ENCODE results near the gene MEIOC. TPM values are rescaled to one million over a fixed set of nuclear protein-coding genes. Genes with fewer than 3 reads are reported as not detected.
"Not testable (repeated sequence)": the region's sequence is repeated elsewhere in the genome, so short reads cannot be mapped to it uniquely, and the experiment has no call there.

Gene MEIOC
- total RNA-seq, 1 experiment from 2014 or later, result 0.13 TPM

DNA sequence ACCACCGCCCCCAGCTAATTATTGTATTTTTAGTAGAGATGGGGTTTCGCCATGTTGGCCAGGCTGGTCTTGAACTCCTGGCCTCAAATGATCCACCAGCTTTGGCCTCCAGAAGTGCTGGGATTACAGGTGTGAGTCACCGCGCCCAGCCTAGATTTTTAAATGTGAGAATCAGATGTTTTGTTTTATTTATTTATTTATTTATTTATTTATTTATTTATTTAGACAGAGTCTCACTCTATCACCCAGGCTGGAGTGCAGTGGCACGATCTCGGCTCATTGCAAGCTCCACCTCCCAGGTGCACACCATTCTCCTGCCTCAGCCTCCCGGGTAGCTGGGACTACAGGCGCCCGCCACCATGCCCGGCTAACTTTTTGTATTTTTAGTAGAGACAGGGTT, 44.0 kb downstream of the MEIOC start:
- peak in 1 of 2 experiments; percentile 17 for DNase-seq (ENCODE audit: low read depth in 1 of 2, low spot score in 2 of 2)
- not testable (repeated sequence) for H3K27me3 ChIP-seq (replicated peaks); H3K36me3 ChIP-seq

DNA sequence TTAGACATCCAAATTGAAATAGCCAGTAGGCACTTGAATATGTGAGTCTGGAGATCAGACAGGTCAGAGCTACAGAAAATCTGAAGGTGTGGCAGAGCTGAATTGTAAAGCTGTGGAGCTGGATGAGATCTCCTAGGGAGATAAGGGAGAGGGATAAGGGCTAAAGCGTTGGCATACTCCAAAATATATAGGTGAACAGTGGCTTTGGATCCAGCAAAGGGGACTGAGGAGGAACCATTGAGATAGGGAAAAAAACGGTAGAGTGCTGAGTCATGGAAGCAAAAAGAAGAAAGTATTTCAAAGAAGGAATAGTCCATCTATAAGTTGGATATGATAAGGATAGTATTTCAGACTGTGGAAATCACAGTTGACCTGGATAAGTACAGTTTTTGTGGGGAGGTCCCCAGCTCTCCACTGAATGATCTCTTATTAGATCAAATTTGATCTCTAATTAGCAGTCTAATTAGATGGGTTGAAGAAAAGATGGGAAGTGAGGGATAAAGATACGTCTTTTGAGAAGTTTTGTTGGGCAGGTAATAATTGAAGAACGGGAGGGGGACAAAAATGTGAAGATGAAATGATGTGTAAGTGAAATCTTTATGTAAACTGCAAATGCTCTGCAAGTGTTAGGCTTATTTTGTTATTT, 51.6 kb downstream of the MEIOC start:
- Histone ChIP-seq H3K4me1 (replicated peaks) (peaks cover 10% of the 10 kb centered on the region), H3K9me3 (replicated peaks) (no peaks in the 10 kb centered on the region), H3K36me3 (peaks cover 12% of the 10 kb centered on the region), H3K27ac (peak overlapping the region; percentile 75), H3K4me3 (peak overlapping the region; percentile 64), H3K27me3 (replicated peaks) (no peaks in the 10 kb centered on the region)
- no peak for DNase-seq (ENCODE audit: low read depth in 1 of 2, low spot score in 2 of 2)

More for the DNA sequence above, 44.0 kb downstream of the MEIOC start:
- H3K4me3 ChIP-seq; H3K27ac ChIP-seq; H3K4me1 ChIP-seq (replicated peaks); H3K9me3 ChIP-seq (replicated peaks): not testable (repeated sequence)

DNA sequence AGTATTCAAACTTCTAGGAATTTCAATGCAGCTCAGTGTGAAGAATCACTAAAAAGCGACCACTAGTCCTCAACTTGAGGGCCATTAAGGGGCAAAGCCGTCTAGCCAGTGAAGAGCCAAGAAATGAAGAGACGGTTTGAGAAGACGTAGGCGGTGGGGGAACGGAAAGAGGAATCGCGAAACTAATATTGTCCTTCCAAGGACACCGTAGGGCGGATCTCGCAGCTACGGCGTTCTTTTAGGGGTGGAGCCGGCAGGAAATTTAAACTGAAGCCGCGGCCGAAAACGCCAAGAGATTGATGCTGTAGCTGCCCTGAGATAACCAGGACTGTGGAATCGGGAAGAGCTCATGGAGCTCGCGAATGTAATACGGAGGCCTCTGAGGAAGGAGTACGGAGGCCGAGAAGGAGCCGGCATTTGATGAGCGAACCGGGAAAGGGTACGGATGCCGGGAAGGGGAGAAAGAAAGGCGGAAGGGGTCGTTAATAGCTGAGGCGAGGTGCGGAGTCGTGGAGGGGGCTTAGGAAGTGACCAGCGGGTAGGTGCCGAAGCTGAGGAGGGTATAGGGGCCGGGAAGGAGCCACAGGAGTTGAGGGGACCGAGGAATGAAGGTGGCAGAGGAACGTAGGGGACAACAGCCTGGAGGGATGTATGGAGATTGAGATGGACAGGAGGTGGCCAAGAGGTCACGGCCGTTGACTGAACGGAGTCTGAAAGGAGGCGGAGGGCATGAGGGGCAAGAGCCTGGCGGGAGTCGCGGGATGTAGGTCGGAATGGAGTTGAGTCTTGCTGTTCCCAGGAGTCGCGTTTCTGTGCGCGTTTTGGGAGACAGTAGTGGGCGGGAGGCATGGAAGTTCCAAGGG, 52.4 kb downstream of the MEIOC start, which contains the start of gene DBF4B:
Gene DBF4B, plus strand, starts transcription at position 265 of the 863 bp plus-strand sequence. Its CDS starts 156 bp downstream, at position 421.
- peak within 1 kb of the TSS; percentile 64 for H3K4me3 ChIP-seq
- peaks cover 18% of the 10 kb centered on the region for H3K36me3 ChIP-seq
- H3K27ac ChIP-seq, result peak within 1 kb of the TSS; percentile 75
- no peaks in the 10 kb centered on the region for H3K27me3 ChIP-seq (replicated peaks)
- no peaks in the 10 kb centered on the region for H3K9me3 ChIP-seq (replicated peaks)
- peaks cover 10% of the 10 kb centered on the region for H3K4me1 ChIP-seq (replicated peaks)
- peak; percentile 91 to 94 for DNase-seq (ENCODE audit: low read depth in 1 of 2, low spot score in 2 of 2)

DNA sequence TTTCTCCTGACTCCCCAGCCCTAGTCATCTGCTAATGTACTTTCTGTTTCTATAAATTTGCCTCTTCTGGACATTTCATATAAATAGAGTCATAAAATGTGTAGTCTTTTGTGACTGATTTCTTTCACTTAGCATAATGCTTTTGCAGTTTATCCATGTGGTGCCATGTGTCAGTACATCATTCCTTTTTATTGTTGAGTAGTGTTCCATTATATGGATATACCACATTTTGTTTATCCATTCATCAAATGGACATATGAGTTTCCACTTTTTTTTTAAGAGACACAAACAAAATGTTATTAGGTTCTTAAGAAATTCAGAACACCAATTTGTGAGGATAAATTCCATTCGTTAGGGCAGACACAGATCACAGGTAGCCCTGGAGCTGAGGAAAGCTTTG, 63.2 kb downstream of the MEIOC start:
- H3K4me3 ChIP-seq, result no peak overlapping the region
- no peaks in the 10 kb centered on the region for H3K9me3 ChIP-seq (replicated peaks)
- H3K36me3 ChIP-seq, result peaks cover 73% of the 10 kb centered on the region
- no peak overlapping the region for H3K27ac ChIP-seq
- no peaks in the 10 kb centered on the region for H3K4me1 ChIP-seq (replicated peaks)
- no peak for DNase-seq (ENCODE audit: low read depth in 1 of 2, low spot score in 2 of 2)
- H3K27me3 ChIP-seq (replicated peaks), result no peaks in the 10 kb centered on the region

DNA sequence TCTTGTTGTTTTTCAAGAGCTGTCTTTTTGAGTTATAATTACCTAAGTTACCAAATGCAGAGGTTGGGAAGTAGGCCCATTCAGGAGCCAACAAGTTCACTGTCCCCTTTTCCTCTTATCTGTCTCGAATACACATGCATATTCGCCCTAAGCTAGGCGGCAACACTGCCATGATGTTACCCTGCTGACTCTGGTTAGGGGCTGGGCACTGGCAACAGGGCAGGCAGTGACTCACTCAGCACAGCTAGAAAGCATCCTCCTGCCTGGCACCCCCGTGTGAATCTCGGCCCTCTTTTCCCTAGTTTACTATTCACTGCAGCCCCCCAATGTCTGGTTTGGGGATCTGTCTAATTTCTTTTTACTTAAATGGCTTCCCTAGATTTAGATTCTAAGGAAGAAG, 66.0 kb downstream of the MEIOC start:
- Histone ChIP-seq H3K27ac (no peak overlapping the region), H3K9me3 (replicated peaks) (no peaks in the 10 kb centered on the region), H3K27me3 (replicated peaks) (no peaks in the 10 kb centered on the region), H3K4me1 (replicated peaks) (no peaks in the 10 kb centered on the region), H3K4me3 (no peak overlapping the region), H3K36me3 (peaks cover 85% of the 10 kb centered on the region)
- no peak for DNase-seq (ENCODE audit: low read depth in 1 of 2, low spot score in 2 of 2)

Other genes starting within 250 kb of the MEIOC start
- 5.6 and 22.7 TPM in 2 replicates for gene GPATCH8, start 153.1 kb upstream of the MEIOC start, total RNA-seq (2014; rRNA removed; shearing (Covaris generic))
- 17.5 and 21.9 TPM in 2 replicates for gene FZD2, start 99.0 kb upstream of the MEIOC start, total RNA-seq (2014; rRNA removed; shearing (Covaris generic))
- 66.7 and 67.0 TPM in 2 replicates for gene CCDC43, start 33.3 kb downstream of the MEIOC start, total RNA-seq (2014; rRNA removed; shearing (Covaris generic))
- 21.0 and 24.7 TPM in 2 replicates for gene DBF4B, start 52.2 kb downstream of the MEIOC start, total RNA-seq (2014; rRNA removed; shearing (Covaris generic))
- 0.13 and 4.4 TPM in 2 replicates for gene ADAM11, start 102.5 kb downstream of the MEIOC start, total RNA-seq (2014; rRNA removed; shearing (Covaris generic))
- 36.4 and 53.4 TPM in 2 replicates for gene GJC1, start 173.8 kb downstream of the MEIOC start, total RNA-seq (2014; rRNA removed; shearing (Covaris generic))
- gene HIGD1B, start 191.4 kb downstream of the MEIOC start, total RNA-seq (2014; rRNA removed; shearing (Covaris generic)), result not detected in 2 replicates
- gene EFTUD2, start 243.0 kb downstream of the MEIOC start, total RNA-seq (2014; rRNA removed; shearing (Covaris generic)), result 158 and 179 TPM in 2 replicates